Epithelial cell of prostate (primary cell): Measurements from ENCODE around the gene MGME1.

Experiments
- DNase-seq: peaks from one replicate; pipeline ENCODE4 v3.0.0-alpha.2; 2011; ENCODE audit warnings: low read depth, low spot score
- H3K27ac ChIP-seq: fragments of 450-650 bp; 2 replicates; pipeline ENCODE4 v1.5.1; 2017; ENCODE audit warnings: mild to moderate bottlenecking

The MGME1 gene, protein sequence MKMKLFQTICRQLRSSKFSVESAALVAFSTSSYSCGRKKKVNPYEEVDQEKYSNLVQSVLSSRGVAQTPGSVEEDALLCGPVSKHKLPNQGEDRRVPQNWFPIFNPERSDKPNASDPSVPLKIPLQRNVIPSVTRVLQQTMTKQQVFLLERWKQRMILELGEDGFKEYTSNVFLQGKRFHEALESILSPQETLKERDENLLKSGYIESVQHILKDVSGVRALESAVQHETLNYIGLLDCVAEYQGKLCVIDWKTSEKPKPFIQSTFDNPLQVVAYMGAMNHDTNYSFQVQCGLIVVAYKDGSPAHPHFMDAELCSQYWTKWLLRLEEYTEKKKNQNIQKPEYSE

GRCh38 chr20:17968366-17969277, at the start of gene MGME1, which contains the start of gene SNX5:
Gene MGME1, plus strand, starts transcription at chr20:17969018. Its CDS starts 842 bp downstream, at chr20:17969860.
Gene SNX5, minus strand, starts transcription at chr20:17968794. Its CDS starts 369 bp downstream, at chr20:17968425.
- peak within 1 kb of the TSS; percentile 95 for H3K27ac ChIP-seq
- peak; percentile 93 for DNase-seq

DNA sequence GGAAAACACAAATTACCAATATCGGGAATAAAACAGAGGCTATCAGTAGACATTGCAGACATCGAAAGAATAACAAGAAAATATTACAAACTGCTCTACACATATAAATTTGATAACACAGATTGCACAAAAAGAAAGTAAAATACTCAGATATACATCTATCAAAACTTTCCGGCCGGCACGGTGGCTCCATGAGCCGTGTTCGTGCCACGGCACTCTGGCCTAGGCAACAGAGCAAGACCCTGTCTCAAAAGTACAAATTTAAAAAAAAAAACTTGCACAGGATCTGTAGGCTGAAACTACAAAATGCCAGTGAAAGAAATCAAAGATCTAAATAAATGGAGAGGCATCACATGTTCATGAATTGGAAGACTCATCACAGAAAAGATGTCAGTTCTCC, 49.7 kb upstream of the MGME1 start:
- no peak overlapping the region for H3K27ac ChIP-seq
- no peak for DNase-seq

DNA sequence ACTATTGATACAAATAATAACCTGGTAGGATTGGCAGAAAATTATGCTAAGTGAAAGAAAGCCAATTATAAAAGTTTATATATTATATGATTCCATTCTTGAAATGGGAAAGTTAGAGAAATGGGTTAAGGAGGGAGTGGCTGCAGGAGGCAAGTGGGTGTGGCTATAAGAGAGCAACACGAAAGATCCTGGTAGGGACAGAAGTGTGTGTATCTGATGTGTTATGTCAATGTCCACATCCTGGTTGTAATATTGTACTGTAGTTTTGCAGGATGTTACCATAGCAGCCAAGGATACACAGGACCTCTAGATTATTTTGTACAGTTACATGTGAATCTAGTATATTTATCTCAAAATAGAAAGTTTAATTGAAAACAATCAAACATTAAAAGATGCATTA, 47.0 kb upstream of the MGME1 start:
- no peak for DNase-seq
- no peak overlapping the region for H3K27ac ChIP-seq

DNA sequence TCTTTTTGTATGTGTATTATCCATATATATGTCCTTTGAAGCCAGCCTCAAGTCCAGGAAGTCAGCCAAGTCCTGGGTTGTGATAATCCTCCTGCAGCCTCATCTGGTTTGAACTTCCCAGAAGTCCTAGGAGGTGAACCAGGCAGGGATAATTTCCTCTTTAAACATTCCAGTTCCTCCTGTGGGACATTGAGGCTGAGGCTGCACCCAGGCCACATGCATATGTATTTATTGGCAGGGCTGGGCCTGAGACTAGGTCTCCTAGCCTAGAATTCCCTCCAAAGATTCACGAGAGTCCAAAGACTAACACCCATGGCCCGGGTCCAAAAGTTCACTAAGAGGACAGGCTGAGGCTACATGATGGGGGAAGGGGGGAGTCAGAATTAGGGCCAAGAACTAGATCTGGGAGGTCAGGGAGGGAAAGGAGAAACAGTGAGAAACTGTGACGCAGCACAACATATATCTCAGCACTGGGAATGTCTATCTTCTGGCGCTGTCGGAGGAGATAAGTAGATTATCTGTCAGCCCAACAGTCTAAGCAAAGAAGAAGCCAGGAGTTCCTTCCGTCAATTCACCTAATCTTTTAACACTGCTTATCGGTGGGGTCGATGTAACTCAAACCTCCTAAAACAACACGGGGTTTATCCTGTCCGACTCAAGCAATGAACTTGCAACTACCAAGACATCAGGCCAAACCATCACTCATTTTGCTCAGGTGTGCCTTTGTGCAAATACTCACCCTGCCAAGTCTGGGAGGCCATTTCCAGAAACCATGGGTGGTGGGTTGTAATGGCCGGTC, 43.5 kb upstream of the MGME1 start:
- no peak for DNase-seq
- no peak overlapping the region for H3K27ac ChIP-seq

GRCh38 chr20:17925940-17926300, 42.9 kb upstream of the MGME1 start:
- H3K27ac ChIP-seq, result no peak overlapping the region
- DNase-seq, result no peak

GRCh38 chr20:17928211-17928611, 40.6 kb upstream of the MGME1 start:
- no peak overlapping the region for H3K27ac ChIP-seq
- no peak for DNase-seq

DNA sequence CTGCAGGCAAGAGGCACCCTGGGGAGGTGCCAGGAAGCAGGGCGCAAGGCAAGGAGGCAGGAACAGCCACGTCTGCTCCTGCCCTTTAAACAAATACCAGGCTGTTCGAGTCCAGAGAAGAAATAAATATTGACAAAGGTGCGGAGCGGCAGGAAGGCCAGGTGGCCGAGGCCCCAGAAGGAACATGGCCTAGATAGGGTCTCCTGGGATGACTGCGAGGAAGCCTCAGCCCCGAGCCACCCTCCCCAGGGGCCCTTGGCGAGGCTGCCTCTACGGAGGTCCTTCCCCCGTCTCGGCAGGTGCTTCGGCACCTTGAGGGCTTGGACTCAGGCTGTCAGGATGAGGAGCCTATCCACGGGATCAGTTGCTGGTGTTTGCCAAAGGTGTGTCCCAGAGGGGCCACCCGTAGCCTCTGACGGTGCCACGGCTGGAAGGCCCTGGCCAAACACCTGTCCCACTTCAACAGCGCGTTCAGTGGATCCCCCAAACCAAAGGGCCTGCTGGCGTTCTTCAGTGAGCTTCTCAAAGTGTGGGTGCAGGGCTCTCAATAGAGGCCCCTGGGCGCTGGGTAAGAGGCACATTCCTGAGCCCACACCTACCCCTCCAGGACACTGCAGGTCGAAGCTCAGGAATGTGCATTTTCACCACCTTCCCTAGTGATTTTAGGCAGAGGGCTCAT, 40.0 kb upstream of the MGME1 start:
- H3K27ac ChIP-seq, result no peak overlapping the region
- DNase-seq, result no peak

DNA sequence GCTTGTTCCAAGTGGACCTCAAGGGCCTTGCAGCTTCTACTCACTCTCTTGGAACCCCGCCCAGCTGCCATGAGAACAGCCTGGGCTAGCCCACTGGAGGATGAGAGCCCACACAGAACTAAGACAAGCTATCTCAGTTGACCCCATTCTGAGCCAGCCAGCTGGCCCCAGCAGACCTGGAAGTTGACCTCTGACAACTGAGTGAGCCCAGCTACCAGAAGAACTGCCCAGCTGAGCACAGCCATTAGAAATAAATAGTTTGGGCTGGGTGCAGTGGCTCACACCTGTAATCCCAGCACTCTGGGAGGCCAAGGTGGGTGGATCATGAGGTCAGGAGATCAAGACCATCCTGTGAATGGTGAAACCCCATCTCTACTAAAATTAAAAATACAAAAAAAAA, 37.3 kb upstream of the MGME1 start:
- no peak for DNase-seq
- H3K27ac ChIP-seq, result no peak overlapping the region

- DNase-seq, result no peak
- no peak overlapping the region for H3K27ac ChIP-seq
These were observed 36.4 kb upstream of the MGME1 start for GRCh38 chr20:17932396-17932795.

GRCh38 chr20:17933121-17933520, 35.7 kb upstream of the MGME1 start:
- no peak overlapping the region for H3K27ac ChIP-seq

GRCh38 chr20:17933711-17934110, 35.1 kb upstream of the MGME1 start:
- no peak overlapping the region for H3K27ac ChIP-seq

More at GRCh38 chr20:17933121-17933520, 35.7 kb upstream of the MGME1 start:
- no peak for DNase-seq

DNA sequence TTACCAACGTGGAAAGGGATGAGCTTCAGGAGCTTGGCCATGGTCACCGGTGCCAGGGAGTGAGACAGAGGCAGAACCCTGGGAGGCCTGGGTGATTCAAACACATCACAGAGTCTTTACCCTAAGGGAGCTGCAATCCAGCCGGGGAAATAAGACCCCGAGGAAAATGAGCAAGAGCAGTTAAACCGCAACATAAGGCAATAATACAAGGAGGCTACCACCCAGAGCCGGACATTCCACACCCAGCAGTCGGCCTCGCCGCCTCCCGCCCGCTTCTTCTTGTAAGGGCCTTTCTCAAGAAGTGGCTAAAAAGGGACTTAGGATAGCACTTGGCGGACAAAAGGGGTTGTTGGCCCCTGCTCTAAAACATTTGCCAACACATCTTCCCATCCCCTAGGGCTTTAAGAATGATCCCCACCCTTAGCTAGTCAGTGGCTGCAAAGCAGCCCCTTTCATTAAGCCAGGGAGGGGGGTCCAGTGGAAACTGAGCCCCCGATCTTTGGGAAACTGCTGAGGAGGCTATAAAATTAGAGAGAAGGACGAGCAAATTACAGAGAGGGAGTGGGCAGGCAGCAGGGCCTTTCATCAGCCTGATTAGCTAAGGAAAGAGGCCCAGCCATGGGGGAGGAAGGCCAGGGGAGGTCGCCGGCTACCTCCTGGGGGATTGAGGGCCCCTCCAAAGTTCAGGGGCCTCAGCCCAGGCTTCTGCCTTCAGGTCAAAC, 34.5 kb upstream of the MGME1 start:
- DNase-seq, result no peak

More at GRCh38 chr20:17933711-17934110, 35.1 kb upstream of the MGME1 start:
- DNase-seq, result no peak

DNA sequence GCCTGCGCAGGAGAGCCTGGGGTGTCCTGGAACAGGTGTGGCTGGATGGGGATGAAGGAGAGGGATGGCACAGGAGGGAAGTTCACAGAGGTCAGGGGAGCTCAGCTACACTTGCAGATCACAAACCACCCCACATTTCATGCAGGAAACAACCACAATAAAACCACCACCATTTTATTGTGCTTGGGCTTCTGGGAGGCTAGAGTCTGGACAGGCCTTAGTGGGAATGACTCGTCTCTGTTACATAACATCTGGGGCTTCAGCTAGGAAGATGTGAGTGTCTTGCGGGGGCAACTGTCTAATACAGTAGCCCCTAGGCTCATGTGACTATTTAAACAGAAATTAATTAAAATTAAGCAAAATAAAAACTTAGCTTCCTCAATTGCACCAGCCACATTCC, 33.6 kb upstream of the MGME1 start:
- H3K27ac ChIP-seq, result no peak overlapping the region
- DNase-seq, result no peak

More for the DNA sequence above, 34.5 kb upstream of the MGME1 start:
- no peak overlapping the region for H3K27ac ChIP-seq

DNA sequence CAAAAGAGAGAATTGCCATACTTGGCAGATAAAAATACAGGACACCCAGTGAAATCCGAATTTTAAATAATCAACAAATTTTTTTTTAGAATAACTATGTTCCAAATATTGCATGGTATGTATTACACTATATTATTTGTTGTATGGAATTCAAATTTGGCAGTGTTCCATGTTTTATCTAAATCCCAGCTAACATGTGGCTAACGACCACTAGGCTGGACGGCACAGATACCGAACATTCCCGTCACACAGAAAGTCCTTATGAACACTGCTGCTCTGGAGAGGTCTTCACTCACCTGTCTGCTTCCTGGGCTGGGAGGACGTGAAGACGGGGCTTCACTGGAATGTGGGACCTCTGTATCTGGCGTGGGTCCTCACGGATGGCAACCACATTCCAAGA, 33.1 kb upstream of the MGME1 start:
- H3K27ac ChIP-seq, result no peak overlapping the region
- no peak for DNase-seq

GRCh38 chr20:17936286-17936760, 32.5 kb upstream of the MGME1 start:
- no peak for DNase-seq
- no peak overlapping the region for H3K27ac ChIP-seq

DNA sequence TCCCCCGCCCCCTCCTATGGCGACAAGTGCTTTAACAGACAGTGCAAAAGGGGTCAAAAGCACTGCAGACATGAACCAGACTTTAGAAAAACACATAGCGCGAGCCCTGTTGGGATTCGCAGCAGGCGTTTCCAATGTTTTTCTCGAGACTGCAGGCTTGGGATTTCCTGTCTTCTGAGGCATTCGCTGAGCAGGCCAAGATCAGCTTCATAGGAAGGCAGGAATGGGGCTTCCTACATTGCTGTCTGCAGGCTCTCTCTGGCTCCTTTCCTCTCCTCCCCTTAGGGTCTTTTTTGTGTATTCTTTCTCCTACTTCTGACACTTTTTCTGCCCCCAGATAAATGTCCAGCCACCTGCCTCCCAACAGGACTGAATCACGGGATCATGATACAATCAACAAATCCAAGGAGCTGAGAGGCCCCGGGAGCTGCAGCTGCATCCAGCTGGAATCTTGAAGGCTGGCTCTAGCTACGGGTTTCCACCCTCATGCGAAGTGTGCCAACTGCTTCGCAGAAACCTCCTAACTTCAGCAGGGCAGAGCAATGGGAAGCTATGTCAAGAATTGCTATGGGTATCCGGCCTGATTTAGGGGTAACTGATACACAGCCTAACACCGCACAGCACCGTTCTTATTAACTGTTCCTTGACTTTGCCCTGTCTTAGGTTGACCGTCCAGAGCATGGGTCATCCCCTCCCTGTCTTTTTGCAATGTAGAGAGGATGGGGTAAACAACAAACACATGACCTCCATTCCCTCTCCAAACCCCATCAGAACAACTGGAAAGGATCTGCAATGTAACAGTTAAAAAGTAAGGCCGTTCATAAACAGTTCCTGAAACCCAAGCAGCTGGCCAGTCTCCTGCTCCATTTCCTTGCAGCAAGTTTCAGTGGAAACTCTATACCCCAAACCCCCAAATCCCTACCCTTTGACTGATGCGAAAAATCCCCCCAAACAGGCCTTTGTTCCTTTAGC, 31.8 kb upstream of the MGME1 start:
- no peak for DNase-seq
- no peak overlapping the region for H3K27ac ChIP-seq

GRCh38 chr20:17938871-17939619, 29.8 kb upstream of the MGME1 start:
- DNase-seq, result no peak
- no peak overlapping the region for H3K27ac ChIP-seq
